ENCODE data around the gene GPX6.

DNA sequence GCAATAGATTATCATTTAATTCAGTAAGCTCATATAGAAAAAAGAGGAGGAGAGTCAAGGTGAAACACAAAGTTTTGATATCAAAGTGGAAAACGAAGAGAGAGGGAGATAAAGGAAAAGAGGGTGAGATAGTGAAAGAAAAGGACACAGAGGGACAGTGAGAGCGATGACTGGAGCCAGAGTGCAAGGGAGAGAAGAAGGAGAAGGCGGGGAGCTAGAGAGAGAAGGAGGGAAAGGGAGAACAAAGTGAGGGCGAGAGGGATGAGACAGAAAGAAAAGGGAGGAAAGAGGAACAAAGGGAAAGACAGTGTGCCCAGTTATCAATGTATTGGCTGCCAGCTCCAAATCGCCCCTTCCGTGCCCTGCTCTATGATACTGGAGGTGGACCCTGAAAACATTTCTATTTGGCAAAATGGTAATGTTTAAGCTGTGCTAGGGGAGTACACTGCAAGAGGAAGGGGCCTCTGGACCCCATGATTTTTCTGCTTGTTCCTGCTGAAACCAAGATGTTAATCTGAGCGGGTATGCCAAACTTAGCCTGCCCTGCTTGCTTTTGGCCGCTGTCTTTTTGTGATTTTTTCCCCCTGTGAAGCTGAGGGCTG, 37.9 kb upstream of the GPX6 start:
- TF ChIP-seq, protein P1, sequence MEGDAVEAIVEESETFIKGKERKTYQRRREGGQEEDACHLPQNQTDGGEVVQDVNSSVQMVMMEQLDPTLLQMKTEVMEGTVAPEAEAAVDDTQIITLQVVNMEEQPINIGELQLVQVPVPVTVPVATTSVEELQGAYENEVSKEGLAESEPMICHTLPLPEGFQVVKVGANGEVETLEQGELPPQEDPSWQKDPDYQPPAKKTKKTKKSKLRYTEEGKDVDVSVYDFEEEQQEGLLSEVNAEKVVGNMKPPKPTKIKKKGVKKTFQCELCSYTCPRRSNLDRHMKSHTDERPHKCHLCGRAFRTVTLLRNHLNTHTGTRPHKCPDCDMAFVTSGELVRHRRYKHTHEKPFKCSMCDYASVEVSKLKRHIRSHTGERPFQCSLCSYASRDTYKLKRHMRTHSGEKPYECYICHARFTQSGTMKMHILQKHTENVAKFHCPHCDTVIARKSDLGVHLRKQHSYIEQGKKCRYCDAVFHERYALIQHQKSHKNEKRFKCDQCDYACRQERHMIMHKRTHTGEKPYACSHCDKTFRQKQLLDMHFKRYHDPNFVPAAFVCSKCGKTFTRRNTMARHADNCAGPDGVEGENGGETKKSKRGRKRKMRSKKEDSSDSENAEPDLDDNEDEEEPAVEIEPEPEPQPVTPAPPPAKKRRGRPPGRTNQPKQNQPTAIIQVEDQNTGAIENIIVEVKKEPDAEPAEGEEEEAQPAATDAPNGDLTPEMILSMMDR (IDR thresholded peaks at IDR 0.05; ENCODE audit: low read depth, low read length): no peak
- TF ChIP-seq POLR2A (IDR thresholded peaks at IDR 0.05; ENCODE audit: extremely low read depth, insufficient read length): no peak
- TF ChIP-seq, protein P2, sequence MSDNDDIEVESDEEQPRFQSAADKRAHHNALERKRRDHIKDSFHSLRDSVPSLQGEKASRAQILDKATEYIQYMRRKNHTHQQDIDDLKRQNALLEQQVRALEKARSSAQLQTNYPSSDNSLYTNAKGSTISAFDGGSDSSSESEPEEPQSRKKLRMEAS (IDR thresholded peaks at IDR 0.05; ENCODE audit: low read depth, low read length): no peak
